Memory B cell (primary cell): ENCODE data around the gene KLF3.

Experiments
- ATAC-seq: fragments of 150-1000 bp; cut with Tn5 transposase; 2 replicates; pipeline ENCODE4 v1.10.0; 2021; ENCODE audit warnings: low read depth, mild to moderate bottlenecking, moderate library complexity
- DNase-seq, 2 donors: peaks; one replicate each; pipeline ENCODE4 v3.0.0; 2022; ENCODE audit warnings: low spot score in 2 of 2
- H3K27ac Mint-ChIP-seq: one replicate; pipeline ENCODE4 v1.8.0; 2022; ENCODE audit warnings: mild to moderate bottlenecking, moderate library complexity, mixed read lengths
- H3K27me3 Mint-ChIP-seq: one replicate; pipeline ENCODE4 v1.8.0; 2022; ENCODE audit warnings: mixed read lengths
- H3K36me3 Mint-ChIP-seq: one replicate; pipeline ENCODE4 v1.8.0; 2022; ENCODE audit warnings: mild to moderate bottlenecking, mixed read lengths
- H3K4me1 Mint-ChIP-seq: one replicate; pipeline ENCODE4 v1.8.0; 2022; ENCODE audit warnings: mixed read lengths
- H3K4me3 Mint-ChIP-seq: one replicate; pipeline ENCODE4 v1.8.0; 2022; ENCODE audit warnings: mild to moderate bottlenecking, moderate library complexity, mixed read lengths
- H3K9me3 Mint-ChIP-seq: one replicate; pipeline ENCODE4 v1.8.0; 2022; ENCODE audit warnings: mixed read lengths

The KLF3 gene

GRCh38 chr4:38688676-38689355, 24.8 kb downstream of the KLF3 start:
- no peak overlapping the region for H3K27ac Mint-ChIP-seq
- no peak for DNase-seq
- H3K9me3 Mint-ChIP-seq: no peaks in the 10 kb centered on the region
- peaks cover 4% of the 10 kb centered on the region for H3K4me1 Mint-ChIP-seq
- ATAC-seq: no peak
- H3K27me3 Mint-ChIP-seq: no peaks in the 10 kb centered on the region
- no peak overlapping the region for H3K4me3 Mint-ChIP-seq
- peaks cover 41% of the 10 kb centered on the region for H3K36me3 Mint-ChIP-seq

GRCh38 chr4:38691251-38692008, 27.4 kb downstream of the KLF3 start:
- no peaks in the 10 kb centered on the region for H3K9me3 Mint-ChIP-seq
- H3K4me1 Mint-ChIP-seq: peaks cover 3% of the 10 kb centered on the region
- ATAC-seq: no peak
- H3K4me3 Mint-ChIP-seq: no peak overlapping the region
- no peaks in the 10 kb centered on the region for H3K27me3 Mint-ChIP-seq
- H3K27ac Mint-ChIP-seq: no peak overlapping the region
- DNase-seq: no peak
- peaks cover 47% of the 10 kb centered on the region for H3K36me3 Mint-ChIP-seq

GRCh38 chr4:38692421-38692820, 28.4 kb downstream of the KLF3 start:
- Mint-ChIP-seq H3K36me3 (peaks cover 49% of the 10 kb centered on the region), H3K9me3 (no peaks in the 10 kb centered on the region), H3K27ac (no peak overlapping the region), H3K27me3 (no peaks in the 10 kb centered on the region), H3K4me3 (no peak overlapping the region), H3K4me1 (no peaks in the 10 kb centered on the region)
- ATAC-seq: no peak
- DNase-seq: no peak

- Mint-ChIP-seq H3K36me3 (peaks cover 49% of the 10 kb centered on the region), H3K4me3 (no peak overlapping the region), H3K9me3 (no peaks in the 10 kb centered on the region), H3K27me3 (no peaks in the 10 kb centered on the region), H3K27ac (no peak overlapping the region), H3K4me1 (no peaks in the 10 kb centered on the region)
- no peak for ATAC-seq
- no peak for DNase-seq
These were observed 29.6 kb downstream of the KLF3 start for GRCh38 chr4:38693569-38693968.

GRCh38 chr4:38694330-38694729, 30.3 kb downstream of the KLF3 start:
- ATAC-seq (no peak), DNase-seq (no peak)
- no peaks in the 10 kb centered on the region for H3K4me1 Mint-ChIP-seq
- H3K27me3 Mint-ChIP-seq: no peaks in the 10 kb centered on the region
- H3K36me3 Mint-ChIP-seq: peaks cover 42% of the 10 kb centered on the region
- no peak overlapping the region for H3K4me3 Mint-ChIP-seq
- H3K9me3 Mint-ChIP-seq: no peaks in the 10 kb centered on the region
- no peak overlapping the region for H3K27ac Mint-ChIP-seq

- Mint-ChIP-seq H3K9me3 (no peaks in the 10 kb centered on the region), H3K27ac (peak overlapping the region; percentile 12), H3K36me3 (peaks cover 30% of the 10 kb centered on the region), H3K4me1 (no peaks in the 10 kb centered on the region), H3K27me3 (no peaks in the 10 kb centered on the region), H3K4me3 (no peak overlapping the region)
- DNase-seq: no peak
- ATAC-seq: no peak
These were observed 31.8 kb downstream of the KLF3 start for GRCh38 chr4:38695809-38696208.

- DNase-seq (no peak), ATAC-seq (no peak)
- Mint-ChIP-seq H3K9me3 (no peaks in the 10 kb centered on the region), H3K27me3 (no peaks in the 10 kb centered on the region), H3K4me3 (no peak overlapping the region), H3K36me3 (peaks cover 24% of the 10 kb centered on the region), H3K4me1 (no peaks in the 10 kb centered on the region), H3K27ac (no peak overlapping the region)
These were observed 32.7 kb downstream of the KLF3 start for GRCh38 chr4:38696697-38697096.

- Mint-ChIP-seq H3K27ac (peak overlapping the region; percentile 74), H3K27me3 (no peaks in the 10 kb centered on the region), H3K36me3 (peaks cover 23% of the 10 kb centered on the region)
These were observed 34.2 kb downstream of the KLF3 start for GRCh38 chr4:38698176-38698575.

GRCh38 chr4:38699112-38699511, 35.1 kb downstream of the KLF3 start:
- ATAC-seq: no peak
- H3K27ac Mint-ChIP-seq: peak overlapping the region; percentile 74
- H3K27me3 Mint-ChIP-seq: no peaks in the 10 kb centered on the region
- no peaks in the 10 kb centered on the region for H3K9me3 Mint-ChIP-seq
- H3K4me1 Mint-ChIP-seq: peaks cover 10% of the 10 kb centered on the region
- H3K4me3 Mint-ChIP-seq: no peak overlapping the region
- H3K36me3 Mint-ChIP-seq: peaks cover 23% of the 10 kb centered on the region
- DNase-seq: no peak

More at GRCh38 chr4:38698176-38698575, 34.2 kb downstream of the KLF3 start:
- no peaks in the 10 kb centered on the region for H3K9me3 Mint-ChIP-seq
- DNase-seq (no peak), ATAC-seq (no peak)
- no peak overlapping the region for H3K4me3 Mint-ChIP-seq
- peaks cover under 1% of the 10 kb centered on the region for H3K4me1 Mint-ChIP-seq

- no peak overlapping the region for H3K4me3 Mint-ChIP-seq
- DNase-seq: no peak
- peaks cover 18% of the 10 kb centered on the region for H3K4me1 Mint-ChIP-seq
- no peaks in the 10 kb centered on the region for H3K36me3 Mint-ChIP-seq
- H3K27ac Mint-ChIP-seq: no peak overlapping the region
- H3K27me3 Mint-ChIP-seq: no peaks in the 10 kb centered on the region
- no peaks in the 10 kb centered on the region for H3K9me3 Mint-ChIP-seq
- ATAC-seq: peak; percentile 31
These were observed 39.6 kb downstream of the KLF3 start for GRCh38 chr4:38703635-38704034.

GRCh38 chr4:38704622-38705154, 40.7 kb downstream of the KLF3 start:
- H3K36me3 Mint-ChIP-seq: no peaks in the 10 kb centered on the region
- H3K27ac Mint-ChIP-seq: no peak overlapping the region
- H3K9me3 Mint-ChIP-seq: no peaks in the 10 kb centered on the region
- no peak for DNase-seq
- H3K4me1 Mint-ChIP-seq: peaks cover 18% of the 10 kb centered on the region
- no peak overlapping the region for H3K4me3 Mint-ChIP-seq
- ATAC-seq: no peak
- no peaks in the 10 kb centered on the region for H3K27me3 Mint-ChIP-seq

GRCh38 chr4:38706301-38706700, 42.3 kb downstream of the KLF3 start:
- peaks cover 21% of the 10 kb centered on the region for H3K4me1 Mint-ChIP-seq

GRCh38 chr4:38710053-38710452, 46.1 kb downstream of the KLF3 start:
- Mint-ChIP-seq H3K4me1 (peaks cover 6% of the 10 kb centered on the region), H3K9me3 (peaks cover 12% of the 10 kb centered on the region), H3K36me3 (peaks cover 10% of the 10 kb centered on the region), H3K27me3 (peaks cover 6% of the 10 kb centered on the region), H3K4me3 (no peak overlapping the region), H3K27ac (no peak overlapping the region)
- DNase-seq (no peak), ATAC-seq (no peak)

More at GRCh38 chr4:38706301-38706700, 42.3 kb downstream of the KLF3 start:
- Mint-ChIP-seq H3K27me3 (no peaks in the 10 kb centered on the region), H3K4me3 (no peak overlapping the region), H3K27ac (no peak overlapping the region), H3K9me3 (no peaks in the 10 kb centered on the region), H3K36me3 (no peaks in the 10 kb centered on the region)
- DNase-seq: no peak
- ATAC-seq: no peak

GRCh38 chr4:38711066-38711465, 47.1 kb downstream of the KLF3 start:
- no peak for ATAC-seq
- H3K4me1 Mint-ChIP-seq: peaks cover 3% of the 10 kb centered on the region
- peaks cover 12% of the 10 kb centered on the region for H3K9me3 Mint-ChIP-seq
- no peak for DNase-seq
- peaks cover 6% of the 10 kb centered on the region for H3K27me3 Mint-ChIP-seq
- H3K4me3 Mint-ChIP-seq: no peak overlapping the region
- H3K27ac Mint-ChIP-seq: no peak overlapping the region
- H3K36me3 Mint-ChIP-seq: peaks cover 10% of the 10 kb centered on the region
